ENCODE data around the gene TRIM34. TPM values are rescaled to one million over a fixed set of nuclear protein-coding genes. Genes with fewer than 3 reads are reported as not detected.

The TRIM34 gene
- total RNA-seq, 3 donors from 2014 or later, result 5.9 to 12.1 (median 10.9) TPM

GRCh38 chr11:5691964-5692361 is 67.2 kb downstream of the TRIM34 start:
- Histone ChIP-seq H3K27ac (peak overlapping the region in 1 of 2 donors; percentile 88), H3K9me3 (no peaks in the 10 kb centered on the region), H3K4me1 (no peaks in the 10 kb centered on the region), H3K36me3 (no peaks in the 10 kb centered on the region), H3K4me3 (peak overlapping the region in 2 of 3 donors; percentile 49 to 64), H3K27me3 (no peaks in the 10 kb centered on the region)
- intact Hi-C loops (cut with DNase I; ENCODE audit: low total_unique reads), result no loop called here
- TF ChIP-seq CTCF (IDR thresholded peaks at IDR 0.05), result no peak
- no peak for TF ChIP-seq POLR2A (IDR thresholded peaks at IDR 0.05)
- no peak for TF ChIP-seq POLR2AphosphoS5 (IDR thresholded peaks at IDR 0.05)
- no peak for DNase-seq (ENCODE audit: low spot score in 2 of 2)

Other genes with a start within 250 kb of the TRIM34 start
- gene OR51M1, start 241.2 kb upstream of the TRIM34 start, total RNA-seq, result not detected
- not detected for gene OR51Q1, start 202.9 kb upstream of the TRIM34 start, total RNA-seq
- gene OR51I1, start 183.5 kb upstream of the TRIM34 start, total RNA-seq, result under 1 TPM in 1 of 3 donors, not detected in 2; 0.44 TPM
- gene OR51I2, start 175.7 kb upstream of the TRIM34 start, total RNA-seq, result not detected
- not detected for gene OR52D1, start 136.3 kb upstream of the TRIM34 start, total RNA-seq
- under 1 TPM; 0.32 to 0.88 (median 0.66) TPM for gene UBQLN3, start 115.0 kb upstream of the TRIM34 start, total RNA-seq
- gene UBQLNL, start 108.3 kb upstream of the TRIM34 start, total RNA-seq, result 1 to 10 TPM; 1.1 to 2.3 (median 1.3) TPM
- 1 to 10 TPM in 2 of 3 donors, under 1 TPM in 1; 0.96 to 2.0 (median 1.8) TPM for gene OR52H1, start 76.5 kb upstream of the TRIM34 start, total RNA-seq
- not detected for gene OR52B6, start 44.1 kb upstream of the TRIM34 start, total RNA-seq
- 1 to 10 TPM; 2.2 to 6.1 (median 2.6) TPM for gene TRIM6, start 28.4 kb upstream of the TRIM34 start, total RNA-seq
- 10 to 100 TPM; 17.1 to 34.4 (median 28.5) TPM for gene TRIM5, start 60.1 kb downstream of the TRIM34 start, total RNA-seq
- 10 to 100 TPM; 59.7 to 90.3 (median 62.3) TPM for gene TRIM22, start 64.8 kb downstream of the TRIM34 start, total RNA-seq
- gene OR56B1, start 111.4 kb downstream of the TRIM34 start, total RNA-seq, result under 1 TPM in 1 of 3 donors, not detected in 2; 0.44 TPM
- gene OR52N4, start 129.2 kb downstream of the TRIM34 start, total RNA-seq, result not detected
- gene OR52N5, start 158.4 kb downstream of the TRIM34 start, total RNA-seq, result under 1 TPM in 1 of 3 donors, not detected in 2; 0.29 TPM
- under 1 TPM in 2 of 3 donors, not detected in 1; under 0.01 to 0.73 TPM for gene OR52N1, start 166.3 kb downstream of the TRIM34 start, total RNA-seq
- gene OR52N2, start 183.9 kb downstream of the TRIM34 start, total RNA-seq, result not detected
- not detected for gene OR52E6, start 216.9 kb downstream of the TRIM34 start, total RNA-seq
- gene OR52E8, start 232.7 kb downstream of the TRIM34 start, total RNA-seq, result not detected